ENCODE data around the gene FRAS1. TPM values are rescaled to one million over a fixed set of nuclear protein-coding genes. Genes with fewer than 3 reads are reported as not detected.

The FRAS1 gene
- total and polyA plus RNA-seq, 11 donors = 0.57 to 13.4 (median 3.2) TPM

DNA sequence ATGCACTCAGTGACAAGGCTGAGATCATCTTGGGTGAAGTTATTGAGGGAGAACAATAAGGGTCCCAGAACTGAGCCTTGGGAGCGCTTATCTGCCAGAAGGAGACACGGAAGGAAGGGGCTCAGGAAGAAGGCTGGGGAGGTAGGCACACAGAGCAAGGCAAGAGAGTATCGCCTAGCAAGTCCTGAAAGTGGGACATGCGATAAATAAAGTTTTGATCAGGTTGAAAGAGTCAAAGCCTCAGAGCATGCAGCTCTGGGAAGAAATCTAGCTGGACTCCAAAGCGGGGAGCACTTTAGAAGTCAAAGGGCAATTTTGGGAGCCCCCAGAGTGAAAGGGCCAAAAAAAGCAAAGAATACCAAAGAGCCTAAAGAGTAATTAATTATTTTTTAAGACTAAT lies 476.7 kb downstream of the FRAS1 start:
- Histone ChIP-seq H3K27me3 (no peaks in the 10 kb centered on the region), H3K36me3 (no peaks in the 10 kb centered on the region)
- 77 to 84% (median 78%) methylated on average over 5 of the region's 5 CpGs for WGBS, 4 donors

DNA sequence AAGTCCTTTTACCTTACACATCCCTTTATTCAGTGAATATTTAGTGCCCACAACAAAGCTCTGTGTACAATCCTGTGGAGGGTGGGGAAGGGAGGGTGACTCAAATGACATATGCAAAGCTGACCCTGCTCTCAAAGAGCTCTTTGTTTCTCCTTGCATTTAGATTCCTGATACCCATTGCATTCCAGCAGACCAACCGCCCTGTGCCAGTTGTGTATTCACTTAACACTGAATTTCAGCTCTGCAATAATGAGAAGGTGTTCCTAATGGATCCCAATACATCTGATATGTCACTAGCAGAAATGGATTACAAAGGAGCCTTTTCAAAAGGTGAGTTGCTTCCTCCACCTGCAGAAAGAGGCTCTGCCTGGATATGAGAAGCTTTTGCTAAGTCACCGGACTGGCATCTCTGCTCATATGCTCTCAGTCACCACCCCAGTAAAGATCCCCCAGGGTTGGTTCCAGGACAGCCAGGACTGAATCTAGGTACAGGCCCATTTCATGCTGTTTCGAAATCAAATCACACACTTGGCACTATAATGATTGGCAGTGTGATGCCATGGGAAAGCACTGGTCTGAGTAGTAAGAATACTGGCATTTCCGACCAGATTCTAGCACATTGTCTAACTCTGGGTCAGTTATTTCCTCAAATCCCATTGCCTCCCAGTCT lies 477.3 kb downstream of the FRAS1 start:
- no peak for TF ChIP-seq POLR2A (IDR thresholded peaks at IDR 0.05)
- TF ChIP-seq, protein P1, sequence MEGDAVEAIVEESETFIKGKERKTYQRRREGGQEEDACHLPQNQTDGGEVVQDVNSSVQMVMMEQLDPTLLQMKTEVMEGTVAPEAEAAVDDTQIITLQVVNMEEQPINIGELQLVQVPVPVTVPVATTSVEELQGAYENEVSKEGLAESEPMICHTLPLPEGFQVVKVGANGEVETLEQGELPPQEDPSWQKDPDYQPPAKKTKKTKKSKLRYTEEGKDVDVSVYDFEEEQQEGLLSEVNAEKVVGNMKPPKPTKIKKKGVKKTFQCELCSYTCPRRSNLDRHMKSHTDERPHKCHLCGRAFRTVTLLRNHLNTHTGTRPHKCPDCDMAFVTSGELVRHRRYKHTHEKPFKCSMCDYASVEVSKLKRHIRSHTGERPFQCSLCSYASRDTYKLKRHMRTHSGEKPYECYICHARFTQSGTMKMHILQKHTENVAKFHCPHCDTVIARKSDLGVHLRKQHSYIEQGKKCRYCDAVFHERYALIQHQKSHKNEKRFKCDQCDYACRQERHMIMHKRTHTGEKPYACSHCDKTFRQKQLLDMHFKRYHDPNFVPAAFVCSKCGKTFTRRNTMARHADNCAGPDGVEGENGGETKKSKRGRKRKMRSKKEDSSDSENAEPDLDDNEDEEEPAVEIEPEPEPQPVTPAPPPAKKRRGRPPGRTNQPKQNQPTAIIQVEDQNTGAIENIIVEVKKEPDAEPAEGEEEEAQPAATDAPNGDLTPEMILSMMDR (IDR thresholded peaks at IDR 0.05) = no peak
- no peak for DNase-seq
- no peaks in the 10 kb centered on the region for H3K27me3 ChIP-seq
- H3K27ac ChIP-seq = no peak overlapping the region
- no peak overlapping the region for H3K4me3 ChIP-seq
- H3K9me3 ChIP-seq = peaks cover 0 to 6% (median 0%) of the 10 kb centered on the region in 12 donors
- no peak for ATAC-seq
- intact Hi-C loops (cut with DNase I) = no loop called here
- WGBS, 4 donors = 84 to 95% (median 88%) methylated on average over 4 of the region's 4 CpGs
- no peaks in the 10 kb centered on the region for H3K4me1 ChIP-seq
- no peaks in the 10 kb centered on the region for H3K36me3 ChIP-seq

More for the DNA sequence above, 476.7 kb downstream of the FRAS1 start:
- Histone ChIP-seq H3K27ac (no peak overlapping the region), H3K9me3 (peaks cover 0 to 6% (median 0%) of the 10 kb centered on the region in 12 donors), H3K4me1 (no peaks in the 10 kb centered on the region), H3K4me3 (no peak overlapping the region)
- DNase-seq (no peak), ATAC-seq (no peak)
- TF ChIP-seq, protein P1 (IDR thresholded peaks at IDR 0.05) = no peak
- TF ChIP-seq POLR2A (IDR thresholded peaks at IDR 0.05) = no peak
- intact Hi-C loops (cut with DNase I) = no loop called here

DNA sequence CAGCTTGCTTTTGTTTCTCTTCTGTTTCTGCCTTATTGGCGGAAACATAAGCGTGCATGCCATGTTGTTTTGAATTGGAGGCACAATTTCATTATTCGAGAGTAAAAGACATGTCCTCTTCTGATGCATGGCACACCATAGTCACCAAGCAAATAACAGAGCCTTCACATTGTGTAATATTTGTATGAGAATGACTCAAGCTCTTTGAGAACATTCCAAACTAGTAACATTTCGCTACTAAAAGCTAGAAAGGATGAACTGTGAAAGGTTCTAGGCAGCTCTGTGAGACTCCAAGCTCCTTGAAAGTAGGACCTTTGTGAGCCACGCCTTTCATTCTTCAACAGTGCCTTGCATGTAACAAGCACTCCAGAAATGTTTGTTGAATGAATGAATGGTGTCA lies 485.2 kb downstream of the FRAS1 start:
- Histone ChIP-seq H3K9me3 (no peaks in the 10 kb centered on the region), H3K4me1 (peaks cover 0 to 7% (median 0%) of the 10 kb centered on the region in 12 donors), H3K27ac (no peak overlapping the region), H3K27me3 (no peaks in the 10 kb centered on the region), H3K4me3 (no peak overlapping the region), H3K36me3 (no peaks in the 10 kb centered on the region)
- 77 to 97% (median 89%) methylated on average over 5 of the region's 5 CpGs for WGBS, 4 donors
- intact Hi-C loops (cut with DNase I) = no loop called here
- TF ChIP-seq POLR2A (IDR thresholded peaks at IDR 0.05) = no peak
- TF ChIP-seq, protein P1 (IDR thresholded peaks at IDR 0.05) = no peak
- no peak for ATAC-seq
- DNase-seq = no peak

DNA sequence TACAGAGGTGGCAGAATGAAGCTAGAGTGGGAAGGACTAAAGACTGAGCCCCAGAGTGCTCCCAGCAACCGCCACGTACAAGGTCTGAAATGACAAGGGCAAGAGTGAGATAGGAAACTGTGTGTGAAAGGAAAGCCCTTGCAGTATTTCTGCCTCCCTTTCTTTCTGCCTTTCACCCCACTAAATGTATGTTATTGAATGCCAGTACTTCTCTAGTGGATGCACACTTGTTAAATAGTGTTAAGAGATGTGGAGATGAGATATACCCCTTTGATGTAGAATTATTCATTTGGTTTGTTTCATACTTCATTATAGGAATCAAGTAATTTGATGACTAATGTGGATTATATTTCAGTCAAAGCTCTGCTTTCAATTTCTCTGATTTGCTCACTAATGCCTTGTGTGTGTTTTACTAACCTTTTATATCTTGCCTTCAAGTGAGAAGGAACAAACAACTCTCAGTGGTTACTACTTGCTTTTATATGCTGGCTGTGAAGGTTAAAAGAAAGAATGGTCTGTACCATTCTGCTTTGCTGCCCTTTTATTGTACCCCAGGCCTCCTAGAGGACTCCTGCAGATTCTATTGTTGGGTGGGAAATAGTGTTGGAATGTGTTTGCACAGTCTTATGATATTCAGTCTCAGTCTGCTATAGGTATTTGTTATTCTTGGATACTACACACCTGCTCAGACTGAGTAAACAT lies 486.5 kb downstream of the FRAS1 start:
- H3K36me3 ChIP-seq = no peaks in the 10 kb centered on the region
- ATAC-seq (peak in 2 of 4 donors; percentile 50 to 56), DNase-seq (no peak)
- intact Hi-C loops (cut with DNase I) = no loop called here
- no peak overlapping the region for H3K4me3 ChIP-seq
- WGBS, 4 donors = 69 to 79% (median 74%) methylated on average over 2 of the region's 2 CpGs
- H3K9me3 ChIP-seq = no peaks in the 10 kb centered on the region
- H3K4me1 ChIP-seq = peaks cover 0 to 7% (median 0%) of the 10 kb centered on the region in 12 donors
- H3K27me3 ChIP-seq = no peaks in the 10 kb centered on the region
- TF ChIP-seq, protein P1 (IDR thresholded peaks at IDR 0.05) = no peak
- no peak for TF ChIP-seq POLR2A (IDR thresholded peaks at IDR 0.05)
- no peak overlapping the region for H3K27ac ChIP-seq

All from heart left ventricle (tissue), 16 donors.